HG02763 (cell line): ENCODE results near the gene MESP2.
"Not testable (repeated sequence)": the region's sequence is repeated elsewhere in the genome, so short reads cannot be mapped to it uniquely, and the experiment has no call there.

ENCODE experiments used
- ATAC-seq: cut with Tn5 transposase; IDR thresholded peaks from one replicate; pipeline ENCODE4 v1.9.1; 2021; ENCODE audit warnings: mild to moderate bottlenecking, moderate library complexity; ENCODE audit not compliant: unreplicated experiment

The MESP2 gene

DNA sequence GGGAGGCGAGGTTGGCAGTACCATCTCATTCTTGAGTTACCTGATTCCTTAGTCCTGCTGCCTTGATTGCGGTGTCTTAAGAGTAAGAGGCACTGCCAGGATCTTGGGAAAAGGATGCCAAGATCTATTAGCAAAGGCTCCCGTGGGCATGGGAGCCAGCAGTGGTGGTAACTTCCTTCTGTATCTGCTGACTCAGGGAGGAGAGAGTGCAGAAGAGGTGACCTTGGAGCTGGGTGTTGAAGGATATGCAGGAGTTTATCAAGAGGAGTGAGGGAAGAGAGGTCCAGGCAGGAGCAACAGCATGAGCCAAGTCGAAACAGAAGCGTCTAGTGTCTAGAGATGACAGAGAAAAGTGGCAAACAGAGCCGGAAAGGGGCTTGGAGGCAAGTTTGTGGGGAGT lies 4.5 kb downstream of the MESP2 start:
- no peak for ATAC-seq

DNA sequence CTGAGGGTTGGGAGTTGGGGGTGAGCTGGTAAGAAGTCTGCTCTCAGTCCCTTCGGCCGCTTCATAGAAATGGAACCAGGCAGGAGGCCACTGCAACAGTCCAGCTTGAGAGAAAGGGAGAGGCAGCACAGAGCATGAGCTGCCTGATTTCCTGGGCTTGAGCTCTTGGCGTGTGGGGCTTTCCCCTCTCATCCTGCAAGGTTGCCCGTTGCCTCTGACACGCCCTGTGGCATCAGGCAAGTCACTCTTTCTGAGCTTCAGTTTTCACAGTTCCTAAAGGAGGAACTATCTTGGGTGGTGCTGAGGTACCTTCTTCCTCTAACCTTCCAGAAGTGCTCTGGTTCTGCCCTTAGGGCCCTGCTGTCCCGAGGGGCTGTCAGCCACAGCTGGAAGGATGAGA lies 4.9 kb downstream of the MESP2 start:
- no peak for ATAC-seq

DNA sequence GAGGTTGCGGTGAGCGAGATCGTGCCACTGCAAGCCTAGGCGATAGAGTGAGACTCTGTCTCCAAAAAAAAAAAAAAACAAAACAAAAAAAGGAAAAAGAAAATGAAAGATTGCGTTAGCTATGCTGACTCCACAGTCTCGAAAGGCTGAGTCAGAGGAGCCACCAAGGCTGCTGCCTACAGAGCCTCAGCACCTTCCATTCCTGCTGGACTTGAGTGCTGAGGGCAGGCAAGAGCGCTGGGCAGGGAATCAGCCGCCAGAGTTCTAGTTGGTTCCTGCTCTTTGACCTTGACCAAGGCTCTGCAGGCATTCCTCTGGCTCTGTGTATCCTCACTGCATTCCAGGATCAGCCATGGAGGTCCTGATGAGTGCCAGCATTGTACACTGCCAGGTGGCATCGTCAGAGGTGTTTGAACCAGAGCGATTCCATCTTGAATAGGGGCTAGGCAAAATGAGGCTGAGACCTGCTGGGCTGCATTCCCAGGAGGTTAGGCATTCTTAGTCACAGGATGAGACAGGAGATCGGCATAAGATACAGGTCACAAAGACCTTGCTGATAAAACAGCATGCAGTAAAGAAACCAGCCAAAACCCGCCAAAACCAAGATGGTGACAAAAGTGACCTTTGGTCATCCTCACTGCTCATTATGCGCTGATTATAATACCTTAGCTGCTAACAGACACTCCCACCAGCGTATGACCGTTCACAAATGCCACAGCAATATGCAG lies 5.9 kb downstream of the MESP2 start:
- no peak for ATAC-seq

DNA sequence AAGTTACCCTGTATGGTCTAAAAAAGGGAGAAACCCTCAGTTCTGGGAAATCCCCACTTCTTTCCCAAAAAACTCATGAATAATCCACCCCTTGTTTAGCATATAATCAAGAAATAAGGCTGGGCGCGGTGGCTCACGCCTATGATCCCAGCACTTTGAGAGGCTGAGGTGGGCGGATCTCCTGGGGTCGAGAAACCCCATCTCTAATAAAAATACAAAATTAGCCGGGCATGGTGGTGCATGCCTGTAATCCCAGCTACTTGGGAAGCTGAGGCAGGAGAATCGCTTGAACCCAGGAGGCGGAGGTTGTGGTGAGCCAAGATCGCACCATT lies 6.5 kb downstream of the MESP2 start:
- ATAC-seq = not testable (repeated sequence)

DNA sequence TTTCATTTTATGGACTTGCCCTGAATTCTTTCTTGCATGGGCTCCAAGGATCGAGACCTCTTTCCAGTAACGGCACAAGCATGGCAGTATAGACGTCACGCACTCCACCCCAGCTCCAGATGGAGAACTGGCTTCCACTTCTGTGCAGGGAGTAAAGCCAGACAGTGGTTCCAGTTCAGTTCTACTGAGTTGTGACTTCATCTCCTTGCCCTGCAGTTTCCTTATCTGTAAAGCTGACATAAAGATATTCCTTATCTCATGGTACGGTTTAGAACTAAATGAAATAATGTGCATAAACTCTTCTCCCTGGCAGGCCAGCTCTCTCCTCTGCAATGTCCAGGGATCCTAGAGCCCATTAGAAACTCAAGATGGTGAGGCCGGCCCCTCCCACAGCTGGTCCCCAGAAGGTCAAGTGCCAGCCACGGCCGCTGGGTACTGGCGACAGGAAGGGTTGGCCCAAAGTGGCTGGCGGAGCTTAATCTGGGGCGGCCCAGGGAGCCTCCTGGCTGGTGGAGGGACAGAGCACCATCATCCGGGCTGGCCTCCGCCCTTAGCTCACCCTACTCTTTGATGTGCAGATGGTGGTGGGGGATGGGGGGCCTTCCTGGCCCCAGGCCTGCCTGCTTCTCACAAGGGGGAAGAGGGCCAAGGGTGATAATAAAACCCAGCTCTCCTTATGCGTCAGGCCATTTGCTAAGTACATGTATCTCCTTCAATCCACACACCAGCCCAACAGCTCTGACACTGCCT lies 7.2 kb downstream of the MESP2 start:
- ATAC-seq = no peak

DNA sequence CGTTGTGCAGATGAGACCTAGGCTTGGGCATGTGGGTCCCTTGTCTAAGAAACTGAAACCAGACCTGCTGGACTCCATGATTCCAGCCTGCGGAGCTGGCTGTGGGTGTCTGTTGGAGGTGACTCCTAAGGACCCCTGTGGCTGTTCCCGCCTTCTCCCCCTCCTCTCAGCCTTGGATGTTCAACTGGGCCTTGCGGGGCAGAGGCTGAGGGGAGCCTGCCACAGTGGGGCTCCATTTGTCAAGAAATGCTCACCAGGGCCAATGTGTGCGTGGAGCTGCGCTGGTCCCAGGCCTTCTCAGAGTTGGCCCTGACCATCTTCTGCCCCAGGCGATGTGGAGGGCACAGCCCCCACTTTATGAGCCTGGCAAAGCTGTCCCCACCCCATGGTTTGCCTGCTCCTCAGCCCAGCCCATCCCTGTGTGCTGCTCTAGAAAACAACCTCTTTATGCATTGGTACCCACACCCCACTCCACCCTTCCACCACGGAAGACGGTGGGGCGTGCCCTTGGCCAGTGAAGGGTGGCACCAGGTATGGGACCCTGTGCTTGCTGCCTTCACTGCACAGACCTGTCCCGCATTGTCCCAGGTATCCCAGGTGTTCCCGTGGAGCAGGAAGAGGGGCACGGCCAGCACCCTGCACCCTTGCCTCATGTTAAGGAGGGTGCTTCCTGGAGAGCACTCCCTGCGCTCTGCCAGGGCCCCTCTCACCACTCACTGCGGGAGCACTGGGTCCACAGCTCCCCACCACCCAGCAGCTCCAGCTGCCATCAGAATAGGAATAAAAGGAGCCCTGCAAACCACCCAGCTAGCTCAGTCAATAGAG lies 7.9 kb downstream of the MESP2 start:
- ATAC-seq = no peak

DNA sequence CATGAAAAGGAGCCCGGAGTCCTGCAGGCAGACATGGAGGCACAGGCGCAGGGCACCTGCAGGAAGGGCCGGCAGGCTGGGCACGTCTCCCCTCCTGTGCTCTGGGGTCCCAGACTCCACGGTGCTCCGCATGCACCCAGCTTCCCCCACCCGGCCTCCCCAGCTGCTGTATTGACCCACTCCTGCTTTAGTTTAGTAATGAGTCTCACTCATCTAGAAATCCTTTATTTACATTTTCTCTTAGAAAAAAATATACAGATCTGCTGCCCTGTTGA lies 8.5 kb downstream of the MESP2 start:
- no peak for ATAC-seq

DNA sequence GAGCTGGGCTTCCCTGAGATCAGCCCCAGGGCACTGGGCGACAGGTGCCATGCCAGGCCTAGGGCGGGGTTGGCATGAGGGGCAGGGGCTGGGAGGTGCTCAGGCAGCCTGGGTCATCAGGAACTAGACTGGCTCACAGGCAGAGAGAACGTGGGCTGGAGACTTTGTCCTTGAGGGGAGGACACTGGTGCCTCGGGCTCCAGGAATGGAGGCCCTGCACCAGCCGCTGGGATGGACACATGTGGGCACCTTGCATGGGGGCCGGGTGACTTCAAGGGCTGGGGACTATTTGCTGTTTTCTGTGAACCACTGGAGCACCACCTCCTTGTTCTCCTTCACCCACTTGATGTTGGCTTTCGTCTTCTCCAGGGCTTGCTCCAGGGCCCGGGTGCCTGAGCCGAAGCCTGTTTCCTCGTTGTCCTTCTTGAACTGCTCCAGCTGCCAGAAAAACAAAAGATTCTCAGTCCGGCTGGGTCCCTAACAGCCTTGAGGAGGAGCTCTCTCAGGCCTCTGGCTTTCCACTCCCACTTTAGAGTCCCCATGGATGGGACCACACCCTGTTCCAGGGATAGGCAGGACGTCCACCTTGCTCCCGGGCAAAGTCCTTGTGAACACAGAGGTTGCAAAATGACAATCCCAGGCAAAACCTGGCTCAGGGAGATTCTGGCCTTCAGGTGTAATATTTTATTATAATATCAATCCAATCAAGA lies 9.1 kb downstream of the MESP2 start:
- no peak for ATAC-seq

DNA sequence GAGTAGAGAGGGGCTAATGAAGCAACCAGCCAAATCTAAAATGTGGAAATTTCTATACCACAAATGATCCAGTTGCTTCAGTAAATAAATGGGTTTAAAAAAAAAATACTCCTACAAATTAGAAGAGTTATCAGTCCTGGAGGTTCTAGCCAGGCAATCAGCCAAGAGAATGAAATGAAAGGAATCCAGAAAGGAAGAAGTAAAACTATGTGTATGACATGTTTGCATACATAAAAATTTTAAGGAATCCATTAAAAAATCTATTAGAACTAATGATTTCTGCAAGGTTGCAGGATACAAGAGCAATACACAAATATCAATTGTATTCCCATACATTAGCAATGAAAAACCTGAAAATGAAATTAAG lies 9.6 kb downstream of the MESP2 start:
- no peak for ATAC-seq

DNA sequence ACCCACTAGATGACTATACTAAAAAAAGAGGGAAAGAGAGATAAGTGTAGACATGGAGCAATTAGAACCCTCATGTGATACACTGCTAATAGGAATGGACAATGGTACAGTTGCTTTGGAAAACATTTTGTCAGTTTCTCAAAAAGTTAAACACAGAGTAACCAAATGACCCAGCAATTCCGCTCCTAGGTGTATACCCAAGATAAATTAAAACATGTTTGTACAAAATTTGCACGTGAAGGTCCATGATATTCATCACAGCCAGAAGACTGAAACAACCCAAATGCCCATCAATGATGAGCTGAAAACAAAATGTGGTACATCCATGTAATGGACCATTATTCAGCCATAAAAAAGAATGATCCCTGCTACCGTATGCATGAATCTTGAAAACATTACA lies 11.8 kb downstream of the MESP2 start:
- no peak for ATAC-seq

- not testable (repeated sequence) for ATAC-seq
Measured at GRCh38 chr15:89788585-89788984, 12.5 kb downstream of the MESP2 start.

- ATAC-seq = no peak
Measured at GRCh38 chr15:89790206-89790605, 14.1 kb downstream of the MESP2 start.

GRCh38 chr15:89790661-89791060 lies 14.5 kb downstream of the MESP2 start:
- no peak for ATAC-seq

DNA sequence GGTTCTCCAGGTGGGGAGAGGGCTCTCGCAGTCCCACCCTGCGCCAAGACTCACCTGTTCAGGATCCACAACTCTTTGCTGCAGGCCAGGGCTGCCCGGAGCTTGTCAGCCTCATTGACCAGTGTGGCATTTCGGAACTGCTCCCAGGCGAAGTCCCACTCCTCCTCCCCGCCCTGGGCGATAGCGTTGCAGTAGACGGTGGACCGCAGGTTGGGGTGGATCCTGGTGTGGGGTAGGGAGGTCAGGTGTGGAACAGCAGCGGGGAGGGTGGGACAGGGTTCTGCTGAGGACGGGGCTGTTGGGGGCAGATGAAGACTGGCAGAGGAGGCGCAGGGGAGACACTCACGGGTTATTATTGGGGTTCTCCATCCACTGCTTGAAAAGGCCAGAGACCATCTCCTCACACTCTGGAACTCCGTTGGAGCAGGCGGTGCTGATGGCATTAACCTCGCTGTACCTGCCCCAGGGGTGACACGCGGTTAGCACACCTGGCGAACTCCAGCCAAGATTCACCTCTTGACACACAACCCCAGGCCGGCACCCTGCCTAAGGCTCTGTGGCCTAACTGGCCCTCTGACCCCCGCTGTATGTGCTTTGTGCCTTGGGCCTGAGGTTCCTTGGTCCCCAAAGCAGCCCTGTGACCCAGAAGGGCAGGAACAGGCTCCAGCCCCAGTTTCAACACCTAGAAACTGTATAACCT lies 16.1 kb downstream of the MESP2 start:
- ATAC-seq = no peak

- ATAC-seq = no peak
Measured at GRCh38 chr15:89794627-89795241, 18.6 kb downstream of the MESP2 start.

DNA sequence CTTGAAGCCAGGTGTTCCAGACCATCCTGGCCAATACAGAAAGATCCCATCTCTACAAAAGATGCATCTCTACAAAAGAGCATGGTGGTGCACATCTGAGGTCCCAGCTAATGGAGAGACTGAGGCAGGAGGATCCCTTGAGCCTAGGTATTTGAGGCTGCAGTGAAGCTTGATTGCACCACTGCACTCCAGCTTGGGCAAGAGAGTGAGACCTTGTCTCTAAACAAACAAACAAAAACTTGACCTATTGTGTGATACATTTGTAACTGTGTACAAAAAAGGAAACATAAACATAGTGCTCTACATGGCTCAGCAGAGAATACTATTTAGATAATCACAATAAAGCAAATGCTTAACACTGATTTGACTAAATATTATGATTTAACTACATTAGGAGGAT lies 19.9 kb downstream of the MESP2 start:
- no peak for ATAC-seq

- ATAC-seq = no peak
Measured at GRCh38 chr15:89797678-89798201, 21.6 kb downstream of the MESP2 start.

GRCh38 chr15:89799011-89799911 lies 23.1 kb downstream of the MESP2 start:
- ATAC-seq = no peak

DNA sequence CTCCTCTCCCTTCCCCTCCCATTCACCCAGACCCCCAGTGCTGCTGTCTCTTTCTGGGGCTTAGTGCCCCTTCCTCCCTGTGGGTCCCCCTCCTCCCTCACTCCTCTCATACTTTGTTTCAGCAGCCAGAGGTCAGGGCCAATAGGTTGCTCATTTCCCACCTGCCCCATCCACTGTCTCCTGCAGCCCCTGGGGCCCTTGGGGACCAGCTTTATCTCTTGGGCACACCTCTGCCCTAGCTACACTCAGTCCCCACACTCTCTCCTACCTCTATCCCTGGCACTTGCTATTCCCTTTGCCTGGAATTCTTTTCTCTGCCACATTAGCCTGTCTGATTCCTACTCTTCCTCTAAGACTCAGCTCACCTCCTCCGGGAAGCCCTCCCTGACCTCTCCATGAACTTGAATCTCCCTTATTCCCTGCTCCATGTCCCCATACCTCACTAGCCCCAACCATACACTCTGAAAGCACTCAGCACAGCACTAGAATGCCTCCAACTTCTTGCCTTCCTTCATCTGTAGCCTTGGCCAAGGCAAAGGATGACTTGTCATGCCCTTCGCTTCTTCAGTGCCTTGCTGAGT lies 23.9 kb downstream of the MESP2 start:
- ATAC-seq = no peak
